Measurements from ENCODE around the gene IRAK2. TPM values are rescaled to one million over a fixed set of nuclear protein-coding genes. Genes with fewer than 3 reads are reported as not detected.

Gene IRAK2
- polyA plus RNA-seq, 2 of the 4 experiments (the other 2 are of a cell fraction) = 7.9 to 12.5 TPM

DNA sequence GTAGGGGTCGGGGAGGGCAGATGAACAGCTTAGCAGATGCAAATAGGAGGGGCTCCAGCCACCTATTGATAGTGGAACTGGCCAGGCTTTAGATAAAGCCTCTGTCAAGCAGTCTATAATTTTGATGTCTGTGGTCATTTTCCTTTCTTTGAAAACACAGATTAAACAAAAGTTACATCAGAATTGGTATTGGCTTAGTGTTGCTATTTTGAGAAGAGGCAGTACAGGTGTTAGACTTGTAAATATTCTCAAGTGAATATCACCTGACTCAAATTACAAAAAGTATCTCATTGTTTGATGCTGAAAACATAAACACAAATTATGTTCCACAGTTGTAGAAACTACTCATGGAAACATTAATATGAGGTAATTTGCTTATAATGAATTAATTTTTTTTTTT is 109.9 kb downstream of the IRAK2 start (continued):
- TF ChIP-seq, protein P1, sequence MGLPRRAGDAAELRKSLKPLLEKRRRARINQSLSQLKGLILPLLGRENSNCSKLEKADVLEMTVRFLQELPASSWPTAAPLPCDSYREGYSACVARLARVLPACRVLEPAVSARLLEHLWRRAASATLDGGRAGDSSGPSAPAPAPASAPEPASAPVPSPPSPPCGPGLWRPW (IDR thresholded peaks at IDR 0.05) = no peak
- TF ChIP-seq BCL3 (IDR thresholded peaks at IDR 0.05) = no peak
- TF ChIP-seq CHD4 (IDR thresholded peaks at IDR 0.05; ENCODE audit: borderline replicate concordance) = no peak
- no peak for TF ChIP-seq ZNF302 (CRISPR knock-in tag; IDR thresholded peaks at IDR 0.05)

- H3K4me2 ChIP-seq = no peak overlapping the region
- no peak for DNase-seq (ENCODE audit: low read depth in 1 of 2, low spot score in 1 of 2)
- no peak for FAIRE-seq
- no peak for TF ChIP-seq FOXS1 (CRISPR knock-in tag; IDR thresholded peaks at IDR 0.05)
- TF ChIP-seq, protein P1 (IDR thresholded peaks at IDR 0.05) = no peak
- TF ChIP-seq TP53 (CRISPR knock-in tag; IDR thresholded peaks at IDR 0.05) = no peak
- TF ChIP-seq MYC (IDR thresholded peaks at IDR 0.05; ENCODE audit: borderline replicate concordance, low read length) = no peak
- TF ChIP-seq KDM5A (IDR thresholded peaks at IDR 0.05) = no peak
- TF ChIP-seq HOXB13 (CRISPR knock-in tag; IDR thresholded peaks at IDR 0.05; ENCODE audit: low read depth) = no peak
- no peak for TF ChIP-seq RAD21 (conservative IDR thresholded peaks at IDR 0.05 in 1 of 2, IDR thresholded peaks at IDR 0.05 in 1 of 2)
- TF ChIP-seq, protein P2, sequence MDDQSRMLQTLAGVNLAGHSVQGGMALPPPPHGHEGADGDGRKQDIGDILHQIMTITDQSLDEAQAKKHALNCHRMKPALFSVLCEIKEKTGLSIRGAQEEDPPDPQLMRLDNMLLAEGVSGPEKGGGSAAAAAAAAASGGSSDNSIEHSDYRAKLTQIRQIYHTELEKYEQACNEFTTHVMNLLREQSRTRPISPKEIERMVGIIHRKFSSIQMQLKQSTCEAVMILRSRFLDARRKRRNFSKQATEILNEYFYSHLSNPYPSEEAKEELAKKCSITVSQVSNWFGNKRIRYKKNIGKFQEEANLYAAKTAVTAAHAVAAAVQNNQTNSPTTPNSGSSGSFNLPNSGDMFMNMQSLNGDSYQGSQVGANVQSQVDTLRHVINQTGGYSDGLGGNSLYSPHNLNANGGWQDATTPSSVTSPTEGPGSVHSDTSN (IDR thresholded peaks at IDR 0.05) = no peak
- no peak for TF ChIP-seq ZC3H11A (IDR thresholded peaks at IDR 0.05)
- TF ChIP-seq SREBF2 (IDR thresholded peaks at IDR 0.05) = no peak
- TF ChIP-seq MAFK (IDR thresholded peaks at IDR 0.05; ENCODE audit: partially characterized antibody) = no peak
- no peak for TF ChIP-seq NPAS2 (CRISPR knock-in tag; IDR thresholded peaks at IDR 0.05; ENCODE audit: borderline replicate concordance)
- no peak for TF ChIP-seq RARB (CRISPR knock-in tag; IDR thresholded peaks at IDR 0.05)
- no peak for TF ChIP-seq RCOR1 (IDR thresholded peaks at IDR 0.05; ENCODE audit: low read depth, low read length)
- no peak for ATAC-seq
- CTCF ChIA-PET = interaction anchor here (0.7 to 1.8 kb wide), 3 partner anchors 10 to 334 kb away, joined by 3 to 10 read pairs (median 5); no protein-coding TSS in a partner anchor
- H3K4me1 ChIP-seq = no peaks in the 10 kb centered on the region; the same call in 2 of the 3 replicates
- WGBS (ENCODE audit: missing lambda C conversion rate) = 82% methylated on average over 3 of the region's 3 CpGs
- POLR2A ChIA-PET = no interaction called here
- H3K9me3 ChIP-seq = no peaks in the 10 kb centered on the region
- no peak overlapping the region for H3K27ac ChIP-seq
- H3K4me3 ChIP-seq = no peak overlapping the region
Observed at GRCh38 chr3:10277115-10277625, 112.5 kb downstream of the IRAK2 start.

DNA sequence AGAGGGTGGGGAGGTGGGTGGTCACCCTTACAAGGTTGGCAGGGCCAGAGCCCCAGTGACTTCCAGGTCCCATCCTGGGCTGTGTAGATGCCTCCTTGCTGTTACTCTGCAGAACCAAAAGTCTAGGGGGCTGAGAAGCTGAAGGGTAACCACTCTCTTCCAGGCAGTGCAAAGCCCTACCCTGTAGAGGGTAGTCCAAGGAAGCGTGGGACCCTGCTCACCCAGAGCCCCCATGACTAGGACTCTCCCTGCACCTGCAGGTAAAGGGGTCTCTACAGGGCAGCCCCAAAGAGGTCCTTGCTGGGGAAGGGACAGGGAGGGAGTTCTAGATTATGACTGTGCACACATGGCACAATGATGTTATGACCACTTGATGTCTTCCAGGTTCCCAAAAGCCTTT is 113.8 kb downstream of the IRAK2 start:
- H3K4me1 ChIP-seq = no peaks in the 10 kb centered on the region; the same call in 2 of the 3 replicates
- 88% methylated on average over 1 of the region's 1 CpG for WGBS (ENCODE audit: missing lambda C conversion rate)
- ATAC-seq (no peak; a peak in 1 of 6 replicates), DNase-seq (ENCODE audit: low read depth in 1 of 2, low spot score in 1 of 2) (no peak), FAIRE-seq (no peak)
- no peaks in the 10 kb centered on the region for H3K9me3 ChIP-seq
- no peak overlapping the region for H3K4me3 ChIP-seq
- no peak overlapping the region for H3K4me2 ChIP-seq
- H3K27ac ChIP-seq = no peak overlapping the region
- TF ChIP-seq POLR2A (IDR thresholded peaks at IDR 0.05; ENCODE audit: low read length) (no peak), ZNF302 (CRISPR knock-in tag; IDR thresholded peaks at IDR 0.05) (no peak), SREBF2 (IDR thresholded peaks at IDR 0.05) (no peak), NPAS2 (CRISPR knock-in tag; IDR thresholded peaks at IDR 0.05; ENCODE audit: borderline replicate concordance) (no peak), MAFK (IDR thresholded peaks at IDR 0.05; ENCODE audit: partially characterized antibody) (no peak), FOSB (CRISPR knock-in tag; IDR thresholded peaks at IDR 0.05) (no peak), EP300 (IDR thresholded peaks at IDR 0.05) (no peak)
- ChIA-PET CTCF (no interaction called here), POLR2A (interaction anchor here (0.5 kb wide), 1 partner anchor 441 kb away, joined by 3 read pairs; no protein-coding TSS in a partner anchor)

Data from A549 (cell line).